ENCODE measurements around the gene ZSWIM6. TPM values are rescaled to one million over a fixed set of nuclear protein-coding genes. Genes with fewer than 3 reads are reported as not detected.

The ZSWIM6 gene
- total RNA-seq (2014; rRNA removed; shearing (Covaris generic)): 10.6 and 13.0 TPM in 2 replicates
- 6.1 and 7.2 TPM in 2 replicates for polyA plus RNA-seq (2014; cell fraction: nucleus; rRNA removed)

- peak; percentile 99 for DNase-seq (ENCODE audit: extremely low read depth, low read depth)
These were observed at the start of gene ZSWIM6 for GRCh38 chr5:61331407-61332357. Gene ZSWIM6, plus strand, starts transcription at chr5:61332258. Its CDS starts 15 bp downstream, at chr5:61332273.

- no peak for DNase-seq (ENCODE audit: extremely low read depth, low read depth)
These were observed 48.6 kb upstream of the ZSWIM6 start for GRCh38 chr5:61283471-61283870.

- DNase-seq (ENCODE audit: extremely low read depth, low read depth): no peak
These were observed 46.5 kb upstream of the ZSWIM6 start for GRCh38 chr5:61285531-61285930.

- DNase-seq (ENCODE audit: extremely low read depth, low read depth): no peak
These were observed 45.5 kb upstream of the ZSWIM6 start for GRCh38 chr5:61286446-61287132.

- no peak for DNase-seq (ENCODE audit: extremely low read depth, low read depth)
These were observed 44.6 kb upstream of the ZSWIM6 start for GRCh38 chr5:61287474-61287873.

- no peak for DNase-seq (ENCODE audit: extremely low read depth, low read depth)
These were observed 42.8 kb upstream of the ZSWIM6 start for GRCh38 chr5:61289241-61289640.

- DNase-seq (ENCODE audit: extremely low read depth, low read depth): no peak
These were observed 42.3 kb upstream of the ZSWIM6 start for GRCh38 chr5:61289669-61290306.

GRCh38 chr5:61290791-61291210 is 41.3 kb upstream of the ZSWIM6 start:
- no peak for DNase-seq (ENCODE audit: extremely low read depth, low read depth)

GRCh38 chr5:61292062-61292657 is 39.9 kb upstream of the ZSWIM6 start:
- no peak for DNase-seq (ENCODE audit: extremely low read depth, low read depth)

- DNase-seq (ENCODE audit: extremely low read depth, low read depth): no peak
These were observed 39.0 kb upstream of the ZSWIM6 start for GRCh38 chr5:61293071-61293470.

- DNase-seq (ENCODE audit: extremely low read depth, low read depth): no peak
These were observed 38.2 kb upstream of the ZSWIM6 start for GRCh38 chr5:61293873-61294272.

- DNase-seq (ENCODE audit: extremely low read depth, low read depth): no peak
These were observed 36.7 kb upstream of the ZSWIM6 start for GRCh38 chr5:61295365-61295764.

GRCh38 chr5:61298066-61298465 is 34.0 kb upstream of the ZSWIM6 start:
- no peak for DNase-seq (ENCODE audit: extremely low read depth, low read depth)

GRCh38 chr5:61298580-61298979 is 33.5 kb upstream of the ZSWIM6 start:
- no peak for DNase-seq (ENCODE audit: extremely low read depth, low read depth)

- DNase-seq (ENCODE audit: extremely low read depth, low read depth): no peak
These were observed 32.8 kb upstream of the ZSWIM6 start for GRCh38 chr5:61299261-61299681.

- peak; percentile 97 for DNase-seq (ENCODE audit: extremely low read depth, low read depth)
These were observed 30.5 kb upstream of the ZSWIM6 start for GRCh38 chr5:61301341-61302199.

- DNase-seq (ENCODE audit: extremely low read depth, low read depth): no peak
These were observed 29.9 kb upstream of the ZSWIM6 start for GRCh38 chr5:61302200-61302563.

GRCh38 chr5:61303346-61303745 is 28.7 kb upstream of the ZSWIM6 start:
- DNase-seq (ENCODE audit: extremely low read depth, low read depth): no peak

GRCh38 chr5:61304590-61305381 is 27.3 kb upstream of the ZSWIM6 start:
- DNase-seq (ENCODE audit: extremely low read depth, low read depth): peak; percentile 81

Data from NCI-H460 (cell line).